Measurements from ENCODE around the gene RAD51. TPM values are rescaled to one million over a fixed set of nuclear protein-coding genes. Genes with fewer than 3 reads are reported as not detected.

RAD51 gene
- total and polyA plus RNA-seq, 9 of the 15 experiments (the other 6 are each of a cell fraction or from before 2014, with no cell fraction given): 16.0 to 63.8 (median 34.6) TPM

DNA sequence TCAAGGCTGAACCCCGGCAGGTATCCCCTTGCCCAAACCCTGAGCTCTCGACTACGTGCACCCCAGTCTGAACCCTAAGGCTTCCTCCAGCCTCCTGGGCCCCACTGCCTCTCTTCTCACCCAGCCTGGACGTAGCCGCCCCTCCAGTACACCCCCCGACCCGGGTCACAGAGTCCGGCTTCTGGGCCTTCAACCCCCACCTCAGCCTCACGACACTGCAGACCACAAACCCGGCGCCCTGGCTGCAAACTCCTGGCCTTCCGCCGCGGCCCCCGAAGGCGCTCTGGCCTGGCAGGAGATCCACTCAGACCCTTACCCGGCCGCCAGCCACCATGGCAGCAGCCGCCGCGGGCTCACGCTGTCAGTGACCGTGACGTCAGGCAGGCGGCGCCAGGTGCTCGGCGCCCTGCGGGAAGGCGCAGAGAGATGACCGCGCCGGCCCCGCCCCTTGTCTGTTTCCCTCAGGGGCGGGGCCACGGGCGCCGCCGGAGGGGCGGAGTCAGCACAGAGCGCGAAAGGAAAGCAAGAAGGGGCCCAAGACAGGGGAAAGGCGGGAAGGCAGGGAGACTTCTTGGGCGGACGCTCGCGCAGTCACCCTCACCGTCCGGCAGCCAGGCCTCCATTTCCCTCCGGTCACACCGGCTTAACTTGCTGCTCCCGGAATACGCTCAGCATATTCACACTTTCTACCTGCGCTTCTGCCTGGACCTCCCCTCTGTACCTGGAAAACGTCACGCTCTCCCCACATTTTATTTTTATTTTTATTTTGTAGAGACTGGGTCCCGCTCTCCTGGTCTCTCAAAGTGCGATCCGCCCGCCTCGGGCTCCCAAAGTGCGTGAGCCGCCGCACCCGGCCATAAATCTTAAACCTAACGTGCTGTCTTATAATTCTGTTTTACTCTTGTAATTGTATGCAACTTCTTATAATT, 60.2 kb downstream of the RAD51 start, which contains the start of gene RMDN3 (continued):
- TF ChIP-seq, protein P1, sequence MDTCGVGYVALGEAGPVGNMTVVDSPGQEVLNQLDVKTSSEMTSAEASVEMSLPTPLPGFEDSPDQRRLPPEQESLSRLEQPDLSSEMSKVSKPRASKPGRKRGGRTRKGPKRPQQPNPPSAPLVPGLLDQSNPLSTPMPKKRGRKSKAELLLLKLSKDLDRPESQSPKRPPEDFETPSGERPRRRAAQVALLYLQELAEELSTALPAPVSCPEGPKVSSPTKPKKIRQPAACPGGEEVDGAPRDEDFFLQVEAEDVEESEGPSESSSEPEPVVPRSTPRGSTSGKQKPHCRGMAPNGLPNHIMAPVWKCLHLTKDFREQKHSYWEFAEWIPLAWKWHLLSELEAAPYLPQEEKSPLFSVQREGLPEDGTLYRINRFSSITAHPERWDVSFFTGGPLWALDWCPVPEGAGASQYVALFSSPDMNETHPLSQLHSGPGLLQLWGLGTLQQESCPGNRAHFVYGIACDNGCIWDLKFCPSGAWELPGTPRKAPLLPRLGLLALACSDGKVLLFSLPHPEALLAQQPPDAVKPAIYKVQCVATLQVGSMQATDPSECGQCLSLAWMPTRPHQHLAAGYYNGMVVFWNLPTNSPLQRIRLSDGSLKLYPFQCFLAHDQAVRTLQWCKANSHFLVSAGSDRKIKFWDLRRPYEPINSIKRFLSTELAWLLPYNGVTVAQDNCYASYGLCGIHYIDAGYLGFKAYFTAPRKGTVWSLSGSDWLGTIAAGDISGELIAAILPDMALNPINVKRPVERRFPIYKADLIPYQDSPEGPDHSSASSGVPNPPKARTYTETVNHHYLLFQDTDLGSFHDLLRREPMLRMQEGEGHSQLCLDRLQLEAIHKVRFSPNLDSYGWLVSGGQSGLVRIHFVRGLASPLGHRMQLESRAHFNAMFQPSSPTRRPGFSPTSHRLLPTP (IDR thresholded peaks at IDR 0.05; ENCODE audit: borderline replicate concordance, extremely low read depth, insufficient read length): no peak
- TF ChIP-seq RBM14 (IDR thresholded peaks at IDR 0.05; ENCODE audit: borderline replicate concordance, insufficient read depth, low read depth, low read length) (no peak), SLC30A9 (CRISPR knock-in tag; IDR thresholded peaks at IDR 0.05) (no peak), ELF1 (tag; IDR thresholded peaks at IDR 0.05) (peak; percentile 48; the same call in 1 of the 2 replicates), XRCC4 (IDR thresholded peaks at IDR 0.05; ENCODE audit: extremely low read depth, insufficient read depth, insufficient read length) (no peak), MCM5 (IDR thresholded peaks at IDR 0.05; ENCODE audit: low read depth) (no peak), KDM5B (IDR thresholded peaks at IDR 0.05; ENCODE audit: insufficient replicate concordance, low read depth, low read length) (peak; percentile 95), ZNF408 (CRISPR knock-in tag; IDR thresholded peaks at IDR 0.05; ENCODE audit: low read depth) (no peak), NBN (IDR thresholded peaks at IDR 0.05; ENCODE audit: low read depth) (peak; percentile 81), EHMT2 (IDR thresholded peaks at IDR 0.05) (no peak), CC2D1A (IDR thresholded peaks at IDR 0.05) (peak; percentile 53; the same call in 1 of the 2 replicates), MTA2 (IDR thresholded peaks at IDR 0.05; ENCODE audit: low read depth) (no peak), NCOA6 (IDR thresholded peaks at IDR 0.05) (no peak), MEF2D (tag; conservative IDR thresholded peaks at IDR 0.05; ENCODE audit: low read depth) (no peak)
- TF ChIP-seq, protein P2, sequence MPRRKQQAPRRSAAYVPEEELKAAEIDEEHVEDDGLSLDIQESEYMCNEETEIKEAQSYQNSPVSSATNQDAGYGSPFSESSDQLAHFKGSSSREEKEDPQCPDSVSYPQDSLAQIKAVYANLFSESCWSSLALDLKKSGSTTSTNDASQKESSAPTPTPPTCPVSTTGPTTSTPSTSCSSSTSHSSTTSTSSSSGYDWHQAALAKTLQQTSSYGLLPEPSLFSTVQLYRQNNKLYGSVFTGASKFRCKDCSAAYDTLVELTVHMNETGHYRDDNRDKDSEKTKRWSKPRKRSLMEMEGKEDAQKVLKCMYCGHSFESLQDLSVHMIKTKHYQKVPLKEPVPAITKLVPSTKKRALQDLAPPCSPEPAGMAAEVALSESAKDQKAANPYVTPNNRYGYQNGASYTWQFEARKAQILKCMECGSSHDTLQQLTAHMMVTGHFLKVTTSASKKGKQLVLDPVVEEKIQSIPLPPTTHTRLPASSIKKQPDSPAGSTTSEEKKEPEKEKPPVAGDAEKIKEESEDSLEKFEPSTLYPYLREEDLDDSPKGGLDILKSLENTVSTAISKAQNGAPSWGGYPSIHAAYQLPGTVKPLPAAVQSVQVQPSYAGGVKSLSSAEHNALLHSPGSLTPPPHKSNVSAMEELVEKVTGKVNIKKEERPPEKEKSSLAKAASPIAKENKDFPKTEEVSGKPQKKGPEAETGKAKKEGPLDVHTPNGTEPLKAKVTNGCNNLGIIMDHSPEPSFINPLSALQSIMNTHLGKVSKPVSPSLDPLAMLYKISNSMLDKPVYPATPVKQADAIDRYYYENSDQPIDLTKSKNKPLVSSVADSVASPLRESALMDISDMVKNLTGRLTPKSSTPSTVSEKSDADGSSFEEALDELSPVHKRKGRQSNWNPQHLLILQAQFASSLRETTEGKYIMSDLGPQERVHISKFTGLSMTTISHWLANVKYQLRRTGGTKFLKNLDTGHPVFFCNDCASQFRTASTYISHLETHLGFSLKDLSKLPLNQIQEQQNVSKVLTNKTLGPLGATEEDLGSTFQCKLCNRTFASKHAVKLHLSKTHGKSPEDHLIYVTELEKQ (CRISPR knock-in tag; IDR thresholded peaks at IDR 0.05): no peak
- TF ChIP-seq, protein P3, sequence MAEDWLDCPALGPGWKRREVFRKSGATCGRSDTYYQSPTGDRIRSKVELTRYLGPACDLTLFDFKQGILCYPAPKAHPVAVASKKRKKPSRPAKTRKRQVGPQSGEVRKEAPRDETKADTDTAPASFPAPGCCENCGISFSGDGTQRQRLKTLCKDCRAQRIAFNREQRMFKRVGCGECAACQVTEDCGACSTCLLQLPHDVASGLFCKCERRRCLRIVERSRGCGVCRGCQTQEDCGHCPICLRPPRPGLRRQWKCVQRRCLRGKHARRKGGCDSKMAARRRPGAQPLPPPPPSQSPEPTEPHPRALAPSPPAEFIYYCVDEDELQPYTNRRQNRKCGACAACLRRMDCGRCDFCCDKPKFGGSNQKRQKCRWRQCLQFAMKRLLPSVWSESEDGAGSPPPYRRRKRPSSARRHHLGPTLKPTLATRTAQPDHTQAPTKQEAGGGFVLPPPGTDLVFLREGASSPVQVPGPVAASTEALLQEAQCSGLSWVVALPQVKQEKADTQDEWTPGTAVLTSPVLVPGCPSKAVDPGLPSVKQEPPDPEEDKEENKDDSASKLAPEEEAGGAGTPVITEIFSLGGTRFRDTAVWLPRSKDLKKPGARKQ (CRISPR knock-in tag; IDR thresholded peaks at IDR 0.05): no peak
- TF ChIP-seq, protein P4, sequence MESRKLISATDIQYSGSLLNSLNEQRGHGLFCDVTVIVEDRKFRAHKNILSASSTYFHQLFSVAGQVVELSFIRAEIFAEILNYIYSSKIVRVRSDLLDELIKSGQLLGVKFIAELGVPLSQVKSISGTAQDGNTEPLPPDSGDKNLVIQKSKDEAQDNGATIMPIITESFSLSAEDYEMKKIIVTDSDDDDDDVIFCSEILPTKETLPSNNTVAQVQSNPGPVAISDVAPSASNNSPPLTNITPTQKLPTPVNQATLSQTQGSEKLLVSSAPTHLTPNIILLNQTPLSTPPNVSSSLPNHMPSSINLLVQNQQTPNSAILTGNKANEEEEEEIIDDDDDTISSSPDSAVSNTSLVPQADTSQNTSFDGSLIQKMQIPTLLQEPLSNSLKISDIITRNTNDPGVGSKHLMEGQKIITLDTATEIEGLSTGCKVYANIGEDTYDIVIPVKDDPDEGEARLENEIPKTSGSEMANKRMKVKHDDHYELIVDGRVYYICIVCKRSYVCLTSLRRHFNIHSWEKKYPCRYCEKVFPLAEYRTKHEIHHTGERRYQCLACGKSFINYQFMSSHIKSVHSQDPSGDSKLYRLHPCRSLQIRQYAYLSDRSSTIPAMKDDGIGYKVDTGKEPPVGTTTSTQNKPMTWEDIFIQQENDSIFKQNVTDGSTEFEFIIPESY (CRISPR knock-in tag; IDR thresholded peaks at IDR 0.05): no peak
